T-helper 2 cell (primary cell): ENCODE data around the gene SIGLEC7.

Source experiments
- DNase-seq, 5 experiments: peaks; one replicate each; pipeline versions ENCODE4 v3.0.0 to v3.0.0-alpha.2; 2012 to 2022

SIGLEC7 gene

DNA sequence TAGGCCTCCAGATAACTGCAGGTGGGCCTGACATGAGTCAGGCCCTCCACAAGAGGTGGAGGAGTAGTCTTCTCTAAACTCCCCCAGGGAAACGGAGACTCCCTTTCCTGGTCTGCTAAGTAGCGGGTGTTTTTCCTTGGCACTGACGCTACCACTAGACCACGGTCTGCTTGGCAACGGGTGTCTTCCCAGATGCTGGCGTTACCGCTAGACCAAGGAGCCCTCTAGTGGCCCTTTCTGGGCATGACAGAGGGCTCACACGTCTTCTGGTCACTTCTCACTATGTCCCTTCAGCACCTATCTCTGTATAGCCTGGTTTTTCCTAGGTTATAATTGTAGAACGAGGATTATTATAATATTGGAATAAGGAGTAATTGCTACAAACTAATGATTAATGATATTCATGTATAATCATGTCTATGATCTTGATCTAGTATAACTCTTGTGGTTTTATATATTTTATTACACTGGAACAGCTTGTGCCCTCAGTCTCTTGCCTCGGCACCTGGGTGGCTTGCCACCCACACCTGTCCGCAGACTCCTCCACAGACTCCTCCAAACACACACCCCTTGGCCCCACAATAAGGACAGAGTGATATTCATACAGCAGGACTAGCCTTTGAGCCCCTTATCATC lies 27.3 kb downstream of the SIGLEC7 start:
- DNase-seq, result peak; percentile 27 to 60 (median 39)

DNA sequence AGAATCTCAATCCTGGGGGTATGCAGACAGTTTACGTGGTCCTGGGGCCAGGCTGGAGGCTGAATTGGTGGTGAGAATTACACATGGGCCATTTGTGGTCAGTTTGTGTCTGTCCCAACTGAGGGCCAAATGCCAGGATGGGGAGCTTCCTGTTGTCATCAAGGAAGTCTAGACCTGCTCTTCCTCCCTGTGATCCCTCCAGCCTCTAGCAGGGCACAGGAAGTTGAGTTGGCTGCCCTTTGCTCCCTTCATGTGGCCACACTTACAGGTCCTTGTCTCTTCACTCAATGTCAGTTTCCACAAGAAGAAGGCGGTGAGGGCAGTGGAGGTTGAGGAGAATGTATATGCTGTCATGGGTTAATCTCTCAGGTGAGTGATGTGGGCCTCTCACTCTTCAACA lies 30.1 kb downstream of the SIGLEC7 start:
- DNase-seq, result no peak

DNA sequence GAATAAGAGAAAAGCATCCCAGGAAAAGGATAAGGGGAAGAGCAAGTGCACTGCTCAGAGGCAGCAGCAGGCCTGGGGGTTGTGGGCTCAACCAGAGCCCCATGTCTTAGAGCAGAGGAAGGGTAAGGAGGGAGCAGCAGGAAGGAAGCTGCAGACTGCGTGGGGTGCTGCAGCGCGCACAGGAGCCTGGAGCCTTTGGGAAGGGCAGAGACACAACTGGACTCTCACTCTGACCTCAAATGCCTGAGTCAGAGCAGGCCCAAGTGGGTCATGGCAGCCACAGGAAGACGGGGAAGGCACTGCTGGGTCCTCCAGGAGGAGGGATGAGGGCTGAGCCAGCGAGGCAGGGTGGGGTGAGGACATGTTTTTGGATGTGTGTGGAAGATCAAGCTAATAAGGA lies 31.6 kb downstream of the SIGLEC7 start:
- no peak for DNase-seq

DNA sequence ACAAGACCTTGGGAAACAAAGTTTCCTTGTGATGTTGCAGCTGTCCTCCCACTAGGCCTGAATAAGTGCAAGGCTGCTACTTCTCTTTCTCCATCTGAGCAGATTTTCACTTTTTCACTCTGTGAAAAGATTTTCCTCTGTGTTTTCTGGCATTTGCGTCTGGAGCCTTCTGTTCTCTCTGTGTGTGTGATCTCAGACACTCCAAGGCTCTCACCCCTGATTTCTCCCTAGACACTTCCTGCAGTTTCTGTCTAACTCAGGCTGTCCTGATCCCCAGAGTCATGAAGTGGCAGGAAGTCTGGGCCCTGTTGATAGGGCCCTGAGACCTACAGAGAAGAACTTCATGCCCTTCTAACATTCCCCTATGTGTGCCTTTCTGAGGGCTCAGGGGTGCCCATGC lies 37.2 kb downstream of the SIGLEC7 start:
- DNase-seq, result no peak

DNA sequence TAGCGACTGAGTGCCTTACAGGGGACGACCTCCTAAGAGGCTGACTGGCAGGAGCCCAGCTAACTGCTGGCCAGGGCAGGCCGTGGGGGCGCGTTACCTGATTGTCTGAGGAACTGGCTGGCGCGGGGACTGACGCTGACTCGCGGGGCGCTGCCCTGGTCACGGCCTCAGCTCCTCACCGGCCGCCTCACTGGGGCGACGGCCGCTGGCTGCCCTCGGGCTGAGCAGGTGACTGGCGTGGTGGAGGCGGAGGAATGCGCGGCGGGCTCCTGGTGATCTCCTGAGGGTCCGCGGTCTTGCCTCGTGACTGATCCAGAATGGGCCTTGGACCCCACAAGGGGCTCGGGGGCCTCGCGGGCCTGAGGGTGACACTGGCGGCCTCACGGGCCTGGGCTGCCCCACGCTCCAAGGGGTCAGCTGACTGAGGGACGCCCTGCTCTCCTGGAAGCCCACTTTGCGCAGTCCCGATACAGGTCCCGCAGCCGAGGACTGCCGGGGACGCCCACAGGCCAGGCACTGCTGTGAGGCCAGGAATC lies 39.3 kb downstream of the SIGLEC7 start:
- DNase-seq, result no peak

DNA sequence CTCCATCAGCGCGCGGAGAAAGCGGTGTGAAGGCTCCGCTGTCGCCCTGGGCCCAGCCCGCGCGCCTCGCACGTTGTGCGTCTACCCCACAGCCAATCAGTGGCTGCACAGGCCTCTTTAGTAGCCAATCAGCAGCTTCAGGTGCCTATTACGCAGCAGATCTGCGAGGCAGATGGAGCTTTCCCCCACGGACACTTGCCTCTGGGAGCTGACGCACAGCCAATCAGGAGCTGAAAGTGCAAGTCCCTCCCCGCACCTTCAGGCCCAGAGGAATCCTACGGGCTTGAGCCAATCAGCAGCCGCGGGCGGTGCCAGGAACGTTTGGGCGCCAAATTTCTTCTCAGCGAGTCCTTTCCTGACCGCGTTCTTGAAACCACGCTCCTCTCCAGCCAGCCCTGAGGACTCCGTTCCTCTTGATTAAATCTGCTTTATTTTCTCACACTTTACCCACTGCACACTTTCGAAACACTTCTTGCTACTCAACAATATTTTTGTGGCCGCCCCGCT lies 39.9 kb downstream of the SIGLEC7 start:
- DNase-seq, result peak in 1 of 5 experiments; percentile 62

DNA sequence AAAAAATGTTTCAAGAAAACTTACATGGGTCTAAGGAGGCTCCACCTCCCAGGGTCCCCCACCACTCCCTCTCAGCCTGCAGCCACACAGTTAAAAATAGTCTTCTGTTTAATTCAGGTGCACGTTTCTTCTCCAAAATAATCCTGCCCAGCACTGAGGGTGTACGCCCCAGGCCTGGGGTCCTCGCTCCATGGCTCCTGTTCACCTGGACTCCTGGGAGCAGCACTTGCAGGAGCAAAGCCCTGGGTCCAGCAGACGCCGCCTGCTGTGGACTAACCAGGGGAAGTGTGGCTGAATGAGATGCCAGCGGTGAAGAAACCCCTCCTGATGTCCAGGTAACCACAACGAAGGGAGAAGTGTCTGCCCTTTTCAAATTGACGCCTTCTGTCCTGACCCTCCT lies 41.5 kb downstream of the SIGLEC7 start:
- DNase-seq, result no peak

DNA sequence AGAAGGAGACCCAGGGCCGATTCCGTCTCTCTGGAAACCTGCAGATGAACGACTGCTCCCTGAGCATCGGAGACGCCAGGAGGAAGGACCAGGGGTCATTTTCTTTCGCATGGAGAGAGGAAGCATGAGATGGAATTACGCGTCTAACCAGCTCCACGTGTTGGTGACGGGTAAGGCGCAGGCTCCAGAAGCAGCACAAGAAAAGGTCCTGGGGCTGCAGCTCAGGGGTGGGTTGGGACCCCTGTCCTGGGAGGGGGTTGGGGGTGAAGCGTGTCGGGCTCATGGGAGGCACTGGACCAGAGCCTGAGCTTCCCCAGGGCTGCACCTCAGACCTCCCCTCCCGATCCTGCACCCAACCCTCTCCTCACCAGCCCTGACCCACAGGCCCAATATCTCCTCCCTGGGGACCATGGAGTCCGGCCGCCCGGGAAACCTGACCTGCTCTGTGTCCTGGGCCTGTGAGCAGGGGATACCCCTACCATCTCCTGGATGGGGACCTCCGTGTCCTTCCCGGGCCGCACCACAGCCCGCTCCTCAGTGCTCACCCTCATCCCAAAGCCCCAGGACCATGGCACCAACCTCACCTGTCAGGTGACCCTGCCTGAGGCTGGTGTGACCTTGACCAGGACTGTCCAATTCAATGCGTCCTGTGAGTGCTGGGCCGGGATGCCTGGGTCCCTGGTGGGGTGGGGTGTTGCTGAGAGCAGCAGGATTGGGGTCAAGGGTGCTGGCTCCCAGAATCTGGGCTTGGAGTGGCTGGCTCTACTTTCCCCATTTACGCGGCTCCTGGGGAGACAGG lies 43.2 kb downstream of the SIGLEC7 start:
- DNase-seq, result no peak

DNA sequence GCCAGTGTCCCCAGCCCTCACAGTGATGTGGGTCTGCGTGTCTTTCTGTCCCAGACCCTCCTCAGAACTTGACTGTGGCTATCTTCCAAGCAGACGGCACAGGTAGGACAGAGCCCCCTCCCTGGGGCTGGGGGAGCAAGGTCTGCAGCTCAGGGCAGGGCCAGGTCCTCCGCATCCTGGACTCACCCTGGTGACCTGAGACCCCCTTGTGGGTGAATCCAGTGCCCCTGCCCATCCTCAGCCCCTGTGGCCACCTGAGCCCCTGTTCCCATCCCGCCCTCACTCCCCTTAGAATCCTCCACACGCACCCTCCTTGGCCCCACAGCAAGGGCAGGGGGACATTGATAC lies 43.7 kb downstream of the SIGLEC7 start:
- no peak for DNase-seq

DNA sequence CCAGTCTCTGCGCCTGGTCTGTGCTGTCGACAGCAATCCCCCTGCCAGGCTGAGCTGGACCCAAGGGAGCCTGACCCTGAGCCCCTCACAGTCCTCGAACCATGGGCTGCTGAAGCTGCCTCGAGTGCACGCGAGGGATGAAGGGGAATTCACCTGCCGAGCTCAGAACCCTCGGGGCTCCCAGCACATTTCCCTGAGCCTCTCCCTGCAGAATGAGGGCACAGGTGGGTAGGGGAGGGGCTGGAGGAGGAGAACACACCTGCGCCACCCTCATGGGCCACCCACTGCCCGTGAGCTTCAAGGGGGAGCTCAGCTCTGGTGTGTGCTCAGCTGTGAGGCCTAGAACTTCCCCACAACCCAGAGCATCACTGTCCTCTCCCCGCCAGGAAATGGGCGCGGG lies 44.2 kb downstream of the SIGLEC7 start:
- no peak for DNase-seq

DNA sequence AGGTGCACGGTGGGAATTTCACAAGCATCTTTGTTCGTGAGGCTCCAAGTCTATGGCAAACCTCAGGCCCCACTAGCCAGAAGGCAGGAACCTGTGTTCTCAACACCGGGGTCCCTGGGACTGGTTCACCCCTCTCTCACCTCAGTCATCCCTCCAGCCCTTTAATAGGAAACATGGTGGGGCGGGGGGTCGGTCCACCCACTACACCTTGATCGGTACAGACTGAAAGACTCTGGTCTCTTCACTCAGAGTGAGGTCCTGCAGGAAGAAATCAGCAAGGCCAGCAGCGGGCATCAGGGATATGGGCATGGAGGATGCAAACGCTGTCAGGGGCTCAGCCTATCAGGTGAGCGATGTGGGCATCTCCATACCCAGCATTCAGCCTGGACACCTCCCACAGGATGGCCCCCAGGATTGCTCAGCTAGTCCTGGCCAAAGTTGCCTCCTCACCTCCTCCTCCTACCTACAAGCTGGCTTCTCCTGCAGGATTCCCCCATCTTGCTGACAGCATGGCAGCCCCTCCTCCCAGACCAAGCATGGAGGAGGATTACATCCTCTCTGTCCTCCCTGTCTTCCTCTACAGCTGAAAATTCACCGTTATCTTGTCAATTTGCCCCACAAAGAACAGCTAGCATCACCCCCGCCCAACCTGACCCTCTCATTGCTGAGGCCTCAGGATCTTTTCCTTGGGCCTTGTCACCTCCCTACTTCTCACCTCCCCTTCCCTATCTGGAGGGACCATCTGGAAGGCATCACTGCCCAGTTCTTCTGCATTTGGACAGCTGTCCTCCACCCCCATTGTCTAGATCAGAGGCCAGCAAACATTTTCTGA lies 45.5 kb downstream of the SIGLEC7 start:
- DNase-seq, result no peak

DNA sequence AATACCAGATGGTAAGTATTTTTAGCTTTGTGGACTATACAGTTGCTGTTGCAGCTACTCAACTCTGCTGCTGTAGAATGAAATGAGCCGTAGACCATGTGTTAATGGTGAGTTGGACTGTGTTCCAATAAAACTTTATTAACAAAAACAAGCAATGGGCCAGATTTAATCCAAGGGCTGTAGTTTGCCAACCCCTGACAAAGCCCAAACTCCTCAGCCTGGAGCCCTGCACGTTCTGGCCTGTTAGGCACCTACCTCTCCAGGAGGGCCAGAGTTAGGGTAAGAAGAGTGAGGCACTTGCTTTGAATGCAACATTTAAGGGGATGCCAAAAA lies 46.1 kb downstream of the SIGLEC7 start:
- no peak for DNase-seq

DNA sequence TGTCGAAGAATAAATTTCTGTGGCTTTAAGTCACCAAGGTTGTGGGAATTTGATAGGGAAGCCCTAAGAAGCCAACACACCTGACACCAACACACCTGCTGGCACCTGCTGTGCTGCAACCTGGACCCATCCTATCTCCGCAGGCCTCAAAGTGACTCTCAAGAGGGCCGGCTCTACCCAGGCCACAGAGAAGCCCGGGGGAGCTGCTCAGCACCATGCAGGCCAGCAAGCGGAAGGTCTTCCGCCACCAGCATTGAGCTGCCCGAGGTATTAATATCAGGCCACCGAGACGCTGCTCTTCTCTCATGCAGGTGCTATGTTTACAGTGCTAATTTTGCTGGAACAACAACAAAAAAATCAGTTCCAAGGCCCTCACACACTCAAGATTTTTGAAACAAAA lies 50.6 kb downstream of the SIGLEC7 start:
- DNase-seq, result no peak

DNA sequence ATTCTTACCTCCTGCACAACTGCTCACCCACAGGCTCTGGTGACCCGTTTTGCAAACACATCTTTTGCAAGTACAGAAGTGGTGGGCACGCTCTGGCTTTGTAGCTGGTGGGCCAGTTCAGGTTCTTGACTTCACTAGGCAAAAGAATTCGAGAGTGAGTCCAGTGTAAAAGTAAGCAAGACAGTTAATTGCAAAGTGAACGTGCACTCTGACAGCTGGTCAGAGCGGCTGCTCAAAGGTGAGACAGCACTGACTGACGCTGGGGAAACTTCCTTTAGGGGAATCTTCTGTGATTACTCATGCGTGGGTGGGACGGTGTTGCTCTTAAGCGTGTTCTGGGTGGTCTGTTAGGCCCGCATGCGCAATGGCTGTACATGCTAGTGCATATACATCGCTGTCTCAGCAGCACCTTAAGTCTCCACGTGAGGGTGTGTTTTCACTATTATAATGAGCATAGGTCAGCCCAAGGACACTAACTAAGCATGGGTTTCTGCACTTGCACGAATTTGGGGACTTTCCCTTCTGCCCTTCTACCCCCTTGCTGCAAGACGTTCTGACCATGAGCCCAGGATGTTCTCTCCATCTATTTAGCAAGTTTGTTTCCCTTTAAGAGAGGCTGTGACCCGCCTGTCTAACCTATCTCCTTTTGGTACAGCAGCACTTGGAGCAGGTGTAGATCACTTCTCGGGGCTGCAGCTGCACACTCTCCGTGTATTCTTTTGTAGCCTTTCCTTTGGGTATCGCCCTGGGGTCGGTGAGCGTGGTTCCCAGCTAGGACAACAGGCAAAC lies 52.6 kb downstream of the SIGLEC7 start:
- DNase-seq, result peak in 1 of 5 experiments; percentile 72

DNA sequence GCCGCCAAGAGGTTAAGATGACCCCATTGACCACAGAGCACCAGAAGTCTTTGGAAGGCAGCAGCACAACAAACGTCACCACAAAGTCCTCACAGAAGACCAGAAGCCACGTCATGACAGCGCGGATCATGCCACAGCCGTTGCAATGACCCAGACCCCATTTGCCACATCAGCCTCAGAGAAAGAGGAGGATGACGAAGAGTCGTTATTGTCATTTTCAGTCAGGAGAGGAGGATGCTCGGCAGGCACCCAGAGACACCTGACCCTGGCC lies 53.1 kb downstream of the SIGLEC7 start:
- no peak for DNase-seq

DNA sequence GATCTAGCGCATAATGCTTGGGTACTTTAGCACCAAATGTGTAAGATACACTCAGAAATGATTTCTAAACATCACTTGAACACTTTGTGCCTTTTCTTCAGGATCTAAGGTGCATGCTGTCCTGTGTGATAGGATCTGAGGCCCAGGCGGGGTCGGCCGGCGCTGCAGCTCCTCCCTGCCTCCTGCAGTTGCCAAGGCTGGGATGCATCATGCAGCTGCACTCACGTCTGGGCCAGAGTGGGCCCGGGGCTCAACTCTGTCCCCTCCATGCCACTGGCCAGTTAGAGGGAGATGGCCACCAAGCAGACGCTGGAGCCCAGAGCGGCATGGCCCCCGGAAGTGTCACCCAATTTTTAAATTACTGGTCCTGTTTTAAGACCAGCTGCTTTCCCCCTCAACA lies 53.5 kb downstream of the SIGLEC7 start:
- DNase-seq, result no peak

DNA sequence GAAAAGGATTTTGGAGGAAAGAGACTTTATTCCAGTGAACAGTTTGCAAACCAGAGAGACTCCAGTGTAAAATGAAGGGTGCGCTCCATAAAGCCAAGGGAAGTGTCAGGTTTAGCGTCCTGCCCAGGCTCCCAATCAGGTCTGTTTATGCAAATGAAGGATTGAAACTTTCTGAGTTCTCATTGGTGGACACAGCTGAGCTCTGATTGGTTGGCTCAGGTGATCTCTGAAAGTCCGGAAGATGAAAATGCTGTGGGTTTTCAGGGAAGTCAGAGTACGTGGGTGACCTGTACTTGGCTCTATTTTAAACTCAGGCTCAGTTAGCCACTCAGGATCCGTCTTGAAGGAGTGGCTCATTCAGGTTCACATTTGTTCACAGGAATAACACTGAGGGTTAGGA lies 54.1 kb downstream of the SIGLEC7 start:
- DNase-seq, result peak in 1 of 5 experiments; percentile 59

DNA sequence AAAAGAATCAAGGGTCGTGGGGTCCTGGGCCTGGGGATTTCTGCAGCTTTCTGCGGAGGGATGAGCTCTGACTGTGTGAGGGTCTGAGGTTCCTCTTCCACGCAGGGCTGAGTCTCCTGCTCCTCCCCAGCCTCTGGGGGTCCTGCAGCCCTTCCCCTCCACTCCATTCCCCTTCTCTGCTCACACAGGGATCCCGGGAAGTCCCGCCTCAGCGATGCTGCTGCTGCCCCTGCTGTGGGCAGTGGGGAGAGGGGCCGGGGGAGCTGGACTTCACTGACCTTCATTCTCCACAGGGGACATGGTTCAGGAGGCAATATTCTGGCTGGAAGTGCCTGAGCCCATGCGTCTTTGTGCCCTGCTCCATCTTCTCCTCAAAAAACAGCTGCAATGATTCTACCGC lies 56.5 kb downstream of the SIGLEC7 start:
- no peak for DNase-seq

DNA sequence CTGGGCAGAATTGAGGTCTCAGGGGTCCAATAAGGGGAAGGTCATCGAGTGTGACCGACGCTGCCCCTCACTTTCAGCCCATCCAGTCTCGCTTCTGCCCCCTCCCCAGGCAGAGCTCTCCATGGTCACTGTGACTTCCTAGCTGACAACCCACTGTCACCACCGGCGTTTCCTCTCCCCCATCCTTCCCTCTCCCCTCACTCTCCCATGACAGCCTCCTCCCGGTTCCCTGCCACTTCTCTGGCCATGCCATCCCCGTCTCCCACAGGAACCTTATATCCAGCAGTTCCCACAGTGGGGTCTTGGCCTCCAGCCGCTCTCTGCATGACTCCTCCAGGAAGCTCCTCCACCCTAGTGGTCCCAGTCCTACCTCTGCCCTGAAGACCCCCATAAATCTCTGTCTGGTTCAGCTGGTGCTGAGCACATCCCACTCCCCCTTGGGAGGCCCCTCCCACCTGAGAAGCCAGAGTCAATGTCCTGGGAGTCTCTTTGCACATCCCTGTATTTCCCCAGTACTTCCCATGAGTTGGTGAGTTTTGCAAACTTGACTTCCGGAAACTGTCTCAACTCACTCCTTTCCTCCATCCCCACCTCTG lies 58.1 kb downstream of the SIGLEC7 start:
- no peak for DNase-seq

DNA sequence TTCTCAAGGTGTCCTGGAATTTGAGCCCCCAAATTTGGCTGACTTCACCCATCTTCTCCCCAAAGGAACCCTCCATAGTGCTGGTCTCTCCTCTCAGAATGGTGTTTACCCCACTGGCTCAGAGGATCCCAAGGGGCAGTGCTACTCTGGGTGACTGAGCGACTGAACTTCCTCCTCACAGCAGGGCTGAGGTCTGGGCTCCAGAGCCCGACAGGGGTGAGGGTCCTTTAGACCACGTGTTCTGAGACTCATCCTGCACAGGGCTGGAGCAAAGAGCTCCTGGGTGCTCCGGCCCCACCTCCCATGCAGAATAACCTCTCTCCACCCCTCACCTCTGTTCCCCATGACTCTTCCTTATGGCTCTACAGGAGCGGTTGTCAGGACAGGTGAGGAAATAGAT lies 59.6 kb downstream of the SIGLEC7 start:
- no peak for DNase-seq
